ACC112 (cell line): ENCODE results near the gene DDX55.
"Not testable (repeated sequence)": the region's sequence is repeated elsewhere in the genome, so short reads cannot be mapped to it uniquely, and the experiment has no call there.

Source experiments
- H2AFZ ChIP-seq: fragments of 200-600 bp; sonication (generic); one replicate; pipeline ENCODE4 v1.6.0; 2017; ENCODE audit warnings: antibody characterized with exemption, low read length; ENCODE audit not compliant: unreplicated experiment
- H3K27ac ChIP-seq: fragments of 200-600 bp; sonication (generic); 2 replicates; pipeline ENCODE4 v1.5.1; 2014; ENCODE audit warnings: low read depth, mild to moderate bottlenecking, antibody characterized with exemption, low read length, moderate library complexity
- H3K27me3 ChIP-seq: fragments of 200-600 bp; sonication (generic); 2 replicates; pipeline ENCODE4 v1.6.1; 2014; ENCODE audit warnings: mild to moderate bottlenecking, antibody characterized with exemption, low read length, moderate library complexity, mixed read lengths; ENCODE audit not compliant: insufficient read depth
- H3K36me3 ChIP-seq: fragments of 200-600 bp; sonication (generic); 2 replicates; pipeline ENCODE4 v1.6.1; 2016; ENCODE audit warnings: mild to moderate bottlenecking, antibody characterized with exemption, low read length, moderate library complexity, mixed read lengths; ENCODE audit not compliant: insufficient read depth
- H3K4me1 ChIP-seq: fragments of 200-600 bp; sonication (generic); one replicate; pipeline ENCODE4 v1.6.1; 2016; ENCODE audit warnings: low read length, mixed read lengths; ENCODE audit not compliant: insufficient read depth, unreplicated experiment, control insufficient read depth
- H3K4me3 ChIP-seq: fragments of 200-600 bp; sonication (generic); 2 replicates; pipeline ENCODE4 v1.5.1; 2014; ENCODE audit warnings: mild to moderate bottlenecking, low read depth, low read length
- H3K79me2 ChIP-seq: fragments of 200-600 bp; sonication (generic); one replicate; pipeline ENCODE4 v1.6.0; 2016; ENCODE audit warnings: low read length; ENCODE audit not compliant: control insufficient read depth, unreplicated experiment, insufficient read depth

The DDX55 gene, protein sequence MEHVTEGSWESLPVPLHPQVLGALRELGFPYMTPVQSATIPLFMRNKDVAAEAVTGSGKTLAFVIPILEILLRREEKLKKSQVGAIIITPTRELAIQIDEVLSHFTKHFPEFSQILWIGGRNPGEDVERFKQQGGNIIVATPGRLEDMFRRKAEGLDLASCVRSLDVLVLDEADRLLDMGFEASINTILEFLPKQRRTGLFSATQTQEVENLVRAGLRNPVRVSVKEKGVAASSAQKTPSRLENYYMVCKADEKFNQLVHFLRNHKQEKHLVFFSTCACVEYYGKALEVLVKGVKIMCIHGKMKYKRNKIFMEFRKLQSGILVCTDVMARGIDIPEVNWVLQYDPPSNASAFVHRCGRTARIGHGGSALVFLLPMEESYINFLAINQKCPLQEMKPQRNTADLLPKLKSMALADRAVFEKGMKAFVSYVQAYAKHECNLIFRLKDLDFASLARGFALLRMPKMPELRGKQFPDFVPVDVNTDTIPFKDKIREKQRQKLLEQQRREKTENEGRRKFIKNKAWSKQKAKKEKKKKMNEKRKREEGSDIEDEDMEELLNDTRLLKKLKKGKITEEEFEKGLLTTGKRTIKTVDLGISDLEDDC

GRCh38 chr12:123601602-123602489 is at the start of gene DDX55:
DDX55 (plus strand) TSS chr12:123602099; CDS start chr12:123602149, 50 bp downstream.
- H3K36me3 ChIP-seq = peaks cover 14% of the 10 kb centered on the region

DNA sequence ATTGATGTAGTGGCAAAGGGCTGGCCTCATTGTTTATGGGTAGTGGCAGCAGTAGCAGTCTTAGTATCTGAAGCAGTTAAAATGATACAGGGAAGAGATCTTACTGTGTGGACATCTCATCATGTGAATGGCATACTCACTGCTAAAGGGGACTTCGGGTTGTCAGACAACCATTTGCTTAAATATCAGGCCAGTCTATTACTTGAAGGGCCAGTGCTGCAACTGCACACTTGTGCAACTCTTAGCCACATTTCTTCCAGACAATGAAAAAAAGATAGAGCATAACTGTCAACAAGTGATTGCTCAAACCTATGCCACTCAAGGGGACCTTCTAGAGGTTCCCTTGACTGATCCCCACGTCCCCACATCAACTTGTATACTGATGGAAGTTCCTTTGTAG is 47.8 kb upstream of the DDX55 start:
- H3K36me3 ChIP-seq, H2AFZ ChIP-seq, H3K79me2 ChIP-seq, H3K27ac ChIP-seq, H3K4me3 ChIP-seq, H3K4me1 ChIP-seq: not testable (repeated sequence)
- peaks cover 14% of the 10 kb centered on the region for H3K27me3 ChIP-seq

More at GRCh38 chr12:123601602-123602489, at the start of gene DDX55:
- peak within 1 kb of the TSS; percentile 96 for H3K4me3 ChIP-seq
- H3K27ac ChIP-seq = peak within 1 kb of the TSS; percentile 66
- peaks cover 48% of the 10 kb centered on the region for H3K79me2 ChIP-seq
- peaks cover 4% of the 10 kb centered on the region for H3K4me1 ChIP-seq
- peak within 1 kb of the TSS; percentile 92 for H2AFZ ChIP-seq
- no peaks in the 10 kb centered on the region for H3K27me3 ChIP-seq

DNA sequence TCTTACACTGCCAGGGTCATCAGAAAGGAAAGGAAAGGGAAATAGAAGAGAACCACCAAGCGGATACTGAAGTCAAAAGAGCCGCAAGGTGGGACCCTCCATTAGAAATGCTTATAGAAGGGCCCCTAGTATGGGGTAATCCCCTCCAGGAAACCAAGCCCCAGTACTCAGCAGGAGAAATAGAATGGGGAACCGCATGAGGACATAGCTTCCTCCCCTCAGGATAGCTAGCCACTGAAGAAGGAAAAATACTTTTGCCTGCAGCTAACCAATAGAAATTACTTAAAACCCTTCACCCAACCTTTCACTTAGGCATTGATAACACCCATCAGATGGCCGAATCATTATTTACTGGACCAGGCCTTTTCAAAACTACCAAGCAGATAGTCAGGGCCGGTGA is 47.1 kb upstream of the DDX55 start:
- H2AFZ ChIP-seq, H3K27me3 ChIP-seq, H3K27ac ChIP-seq, H3K4me1 ChIP-seq, H3K79me2 ChIP-seq, H3K4me3 ChIP-seq, H3K36me3 ChIP-seq: not testable (repeated sequence)

GRCh38 chr12:123558487-123558886 is 43.4 kb upstream of the DDX55 start:
- H3K4me3 ChIP-seq, H3K79me2 ChIP-seq, H2AFZ ChIP-seq, H3K4me1 ChIP-seq, H3K27ac ChIP-seq, H3K27me3 ChIP-seq, H3K36me3 ChIP-seq: not testable (repeated sequence)

GRCh38 chr12:123559468-123559867 is 42.4 kb upstream of the DDX55 start:
- no peaks in the 10 kb centered on the region for H3K36me3 ChIP-seq
- H3K27ac ChIP-seq = no peak overlapping the region
- H3K27me3 ChIP-seq = no peaks in the 10 kb centered on the region
- H3K4me1 ChIP-seq = no peaks in the 10 kb centered on the region
- H3K4me3 ChIP-seq = no peak overlapping the region
- no peaks in the 10 kb centered on the region for H3K79me2 ChIP-seq
- H2AFZ ChIP-seq = no peak overlapping the region

GRCh38 chr12:123571343-123571813 is 30.5 kb upstream of the DDX55 start:
- peaks cover 6% of the 10 kb centered on the region for H3K4me1 ChIP-seq
- no peak overlapping the region for H3K4me3 ChIP-seq
- H3K27me3 ChIP-seq = no peaks in the 10 kb centered on the region
- no peak overlapping the region for H2AFZ ChIP-seq
- H3K79me2 ChIP-seq = no peaks in the 10 kb centered on the region
- peaks cover 5% of the 10 kb centered on the region; the same call in 1 of the 2 replicates for H3K36me3 ChIP-seq
- peak overlapping the region; percentile 56; the same call in 1 of the 2 replicates for H3K27ac ChIP-seq

DNA sequence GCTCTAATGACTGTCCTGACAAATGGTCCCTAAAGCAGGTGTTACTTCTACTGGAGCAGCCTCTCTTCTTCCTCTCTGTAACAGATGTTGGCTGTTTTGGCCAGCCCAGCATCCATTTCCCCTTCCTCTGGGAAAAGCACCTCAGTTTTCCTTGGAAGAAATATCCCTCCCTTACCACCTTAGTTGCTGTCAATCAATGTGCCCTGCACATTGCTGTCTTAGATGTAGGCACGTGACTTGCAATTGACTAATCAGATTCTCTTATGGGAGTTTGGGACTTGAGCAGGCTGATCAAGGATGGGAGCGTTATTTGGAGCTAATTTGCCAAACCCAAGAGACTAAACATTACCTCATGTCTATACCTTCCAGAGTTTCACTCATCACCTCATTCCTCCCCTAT is 29.5 kb upstream of the DDX55 start:
- no peaks in the 10 kb centered on the region for H3K79me2 ChIP-seq
- no peak overlapping the region for H3K4me3 ChIP-seq
- H3K27ac ChIP-seq = no peak overlapping the region
- peaks cover 5% of the 10 kb centered on the region; the same call in 1 of the 2 replicates for H3K36me3 ChIP-seq
- no peaks in the 10 kb centered on the region for H3K27me3 ChIP-seq
- H2AFZ ChIP-seq = no peak overlapping the region
- H3K4me1 ChIP-seq = peaks cover 6% of the 10 kb centered on the region

- Histone ChIP-seq H3K4me1 (peaks cover 6% of the 10 kb centered on the region), H3K27ac (no peak overlapping the region), H2AFZ (no peak overlapping the region)
These were observed 28.0 kb upstream of the DDX55 start for GRCh38 chr12:123573870-123574269.

DNA sequence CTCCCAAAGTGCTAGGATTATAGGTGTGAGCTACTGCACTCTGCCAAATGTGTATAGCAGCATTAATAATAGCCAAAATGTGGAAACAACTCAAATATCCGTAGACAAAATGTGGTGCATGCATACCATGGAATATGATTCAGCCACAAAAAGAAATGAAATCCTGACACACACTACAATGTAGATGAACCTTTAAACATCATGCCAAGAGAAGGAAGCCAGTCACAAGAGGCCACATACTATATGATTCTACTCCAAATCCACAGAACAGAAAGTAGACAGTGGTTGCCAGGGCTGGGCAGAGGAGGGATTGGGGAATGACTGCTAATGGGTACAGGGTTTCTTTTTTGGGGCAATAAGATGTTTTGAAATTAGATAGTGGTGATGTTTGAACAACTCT is 25.3 kb upstream of the DDX55 start:
- Histone ChIP-seq H3K36me3 (peaks cover 5% of the 10 kb centered on the region; the same call in 1 of the 2 replicates), H2AFZ (no peak overlapping the region), H3K27ac (no peak overlapping the region), H3K4me1 (peaks cover 4% of the 10 kb centered on the region), H3K4me3 (no peak overlapping the region), H3K27me3 (no peaks in the 10 kb centered on the region), H3K79me2 (no peaks in the 10 kb centered on the region)

More at GRCh38 chr12:123573870-123574269, 28.0 kb upstream of the DDX55 start:
- no peak overlapping the region for H3K4me3 ChIP-seq
- H3K79me2 ChIP-seq = no peaks in the 10 kb centered on the region
- peaks cover 5% of the 10 kb centered on the region; the same call in 1 of the 2 replicates for H3K36me3 ChIP-seq
- H3K27me3 ChIP-seq = no peaks in the 10 kb centered on the region

DNA sequence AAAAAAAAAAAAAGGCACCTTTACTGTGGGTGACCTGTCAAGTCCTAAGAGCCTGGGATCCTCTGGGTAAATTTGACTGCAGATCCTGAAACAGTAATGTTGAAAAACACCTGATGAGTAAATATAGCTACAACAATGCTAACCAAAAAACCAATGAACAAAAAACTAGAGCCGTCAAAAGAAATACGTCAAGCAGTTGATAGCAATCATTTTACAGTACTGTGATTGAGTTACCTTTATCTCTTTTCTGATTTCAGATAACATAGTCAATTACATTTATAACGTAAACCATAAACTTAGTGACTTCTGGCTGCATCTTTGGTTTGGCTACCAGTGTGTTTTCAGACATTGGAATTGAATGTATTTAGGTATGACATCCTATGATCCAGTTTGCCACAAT is 23.7 kb upstream of the DDX55 start:
- no peak overlapping the region for H3K4me3 ChIP-seq
- H3K36me3 ChIP-seq = peaks cover 5% of the 10 kb centered on the region; the same call in 1 of the 2 replicates
- H2AFZ ChIP-seq = no peak overlapping the region
- peaks cover 10% of the 10 kb centered on the region for H3K4me1 ChIP-seq
- H3K27me3 ChIP-seq = no peaks in the 10 kb centered on the region
- no peak overlapping the region for H3K27ac ChIP-seq
- peaks cover 14% of the 10 kb centered on the region for H3K79me2 ChIP-seq
